Activated CD4-positive, CD25-positive, alpha-beta regulatory T cell (primary cell): ENCODE results near the gene MARCHF2.

Experiments
- DNase-seq, 4 experiments: peaks; one replicate each; lab custom pipeline; 2025; lab: John Stamatoyannopoulos, UW

The MARCHF2 gene

DNA sequence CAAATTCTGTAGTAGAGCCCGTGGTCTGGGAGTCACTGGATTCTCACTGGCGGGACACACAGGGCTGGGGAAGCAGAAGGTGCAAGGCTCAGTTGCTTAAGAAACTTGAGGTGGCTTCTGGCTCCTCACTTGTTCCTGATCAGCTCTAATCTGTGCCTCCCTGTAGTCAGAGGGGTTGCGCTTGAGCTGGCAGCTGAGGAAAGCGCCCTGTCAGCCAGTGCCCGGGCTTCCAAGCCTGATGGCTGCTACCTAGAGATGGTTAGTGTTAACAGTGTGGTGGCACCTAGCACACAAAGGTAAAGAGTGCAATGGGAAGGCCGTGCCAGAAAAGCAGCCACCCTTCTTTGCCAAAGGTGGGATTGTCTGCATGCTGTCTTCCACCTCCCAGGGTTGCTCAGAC is 40.5 kb downstream of the MARCHF2 start:
- DNase-seq = no peak

DNA sequence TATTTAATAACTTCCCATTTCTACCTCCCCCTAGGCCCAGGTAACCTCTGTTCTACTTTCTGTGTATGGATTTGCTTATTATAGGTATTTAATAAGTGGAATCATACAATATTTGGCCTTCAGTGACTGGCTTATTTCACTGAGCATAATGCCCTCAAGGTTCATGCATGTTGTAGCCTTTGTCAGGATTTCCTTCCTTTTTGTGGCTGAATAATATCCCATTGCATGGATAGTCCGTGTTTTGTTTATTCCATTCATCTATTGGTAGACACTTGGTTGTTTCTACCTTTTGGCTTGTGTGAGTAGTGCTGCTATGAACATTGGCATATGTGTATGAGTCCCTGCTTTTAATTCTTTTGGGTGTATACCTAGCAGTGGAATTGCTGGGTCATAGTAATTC is 41.1 kb downstream of the MARCHF2 start:
- no peak for DNase-seq

DNA sequence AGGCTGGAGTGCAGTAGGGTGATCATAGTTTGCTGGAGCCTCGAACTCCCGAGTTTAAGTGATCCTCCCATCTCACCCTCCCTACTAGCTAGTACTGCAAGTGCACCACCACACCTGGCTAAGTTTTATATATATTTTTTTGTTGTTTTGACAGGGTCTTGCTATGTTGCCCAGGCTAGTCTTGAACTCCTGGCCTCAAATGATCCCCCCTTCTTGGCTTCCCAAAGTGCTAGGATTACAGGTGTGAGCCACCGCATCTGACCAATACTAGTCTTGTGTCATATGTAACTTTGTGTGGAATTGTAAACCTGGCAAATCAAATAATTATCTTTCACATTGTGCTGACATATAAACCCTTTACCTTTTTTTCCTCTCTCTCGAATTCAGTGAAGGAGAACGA is 41.9 kb downstream of the MARCHF2 start:
- no peak for DNase-seq

DNA sequence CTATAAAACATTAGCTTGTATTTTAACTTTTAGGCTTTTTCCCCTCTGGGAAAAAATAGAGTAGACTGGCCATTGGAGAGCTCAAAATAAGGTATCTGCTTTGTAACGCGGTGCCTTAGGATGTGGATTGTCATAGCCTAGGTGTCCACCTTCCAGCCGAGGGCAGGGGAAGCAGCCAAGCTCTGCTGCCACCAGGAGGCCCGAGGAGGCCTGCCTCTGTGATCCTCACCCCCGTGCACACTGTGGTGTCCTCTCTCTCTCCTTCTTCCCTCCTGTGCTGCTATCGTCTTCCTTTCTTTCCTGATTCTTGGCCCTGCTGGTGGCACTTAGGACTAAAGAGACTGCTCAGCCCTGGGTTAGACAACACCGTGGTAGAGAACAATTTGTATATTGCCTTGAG is 43.0 kb downstream of the MARCHF2 start:
- no peak for DNase-seq

DNA sequence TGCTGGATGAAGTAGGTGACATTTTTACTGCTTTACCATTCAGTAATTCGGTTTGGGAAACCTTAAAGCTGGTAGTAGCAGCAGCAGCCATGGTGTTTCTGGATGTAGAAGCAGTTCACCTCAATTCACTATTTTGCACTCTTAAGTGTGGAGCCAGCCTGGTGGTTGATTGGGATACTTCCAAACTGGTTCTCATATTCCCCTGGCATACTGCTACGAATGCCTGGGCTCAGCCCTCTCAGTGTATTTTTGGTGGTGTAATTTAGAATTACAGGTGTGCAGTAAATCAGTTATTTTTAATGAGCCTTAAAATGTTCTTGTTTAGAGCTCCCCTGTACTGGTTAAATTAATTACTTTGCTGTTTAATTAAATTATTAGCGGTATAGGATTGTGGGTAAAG is 44.1 kb downstream of the MARCHF2 start:
- DNase-seq = no peak

DNA sequence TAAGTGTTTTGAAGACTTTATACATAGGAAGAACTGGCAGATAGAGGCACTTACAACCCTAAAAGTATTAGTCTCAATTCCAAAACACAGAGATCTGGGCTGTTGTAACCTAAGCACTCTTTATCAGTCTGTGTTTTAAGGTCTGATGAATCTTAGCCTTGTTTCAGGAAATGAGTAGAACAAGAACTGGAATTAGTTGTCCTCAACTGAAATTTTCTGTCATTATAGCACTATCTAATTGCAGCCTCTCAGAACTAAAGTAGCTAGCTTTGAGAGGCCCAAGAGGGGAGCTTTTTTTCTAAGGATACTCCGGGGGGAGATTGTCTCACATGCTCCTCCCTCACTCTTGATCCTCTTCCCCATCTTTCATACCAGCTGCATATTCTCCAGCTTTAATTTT is 44.7 kb downstream of the MARCHF2 start:
- DNase-seq = no peak

DNA sequence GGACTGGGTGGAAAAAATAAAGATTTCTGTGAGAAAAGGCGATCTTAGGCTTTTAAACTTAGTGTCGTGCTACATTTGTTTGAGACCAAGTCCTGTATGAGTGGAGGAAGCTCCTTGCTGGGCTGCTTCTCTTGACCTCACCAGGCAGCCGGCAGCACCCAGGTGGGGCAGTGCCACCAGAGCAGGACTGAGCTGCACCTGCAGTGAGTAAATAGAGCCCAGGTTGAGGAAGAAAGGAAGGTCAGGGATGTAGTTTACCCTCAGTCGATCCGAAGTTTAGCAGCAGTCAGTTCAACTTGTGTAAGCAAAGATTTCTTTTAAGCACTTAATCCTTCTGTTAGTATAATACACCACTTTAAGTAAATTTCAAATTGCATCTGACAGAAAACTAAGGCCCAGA is 45.3 kb downstream of the MARCHF2 start:
- DNase-seq = no peak

DNA sequence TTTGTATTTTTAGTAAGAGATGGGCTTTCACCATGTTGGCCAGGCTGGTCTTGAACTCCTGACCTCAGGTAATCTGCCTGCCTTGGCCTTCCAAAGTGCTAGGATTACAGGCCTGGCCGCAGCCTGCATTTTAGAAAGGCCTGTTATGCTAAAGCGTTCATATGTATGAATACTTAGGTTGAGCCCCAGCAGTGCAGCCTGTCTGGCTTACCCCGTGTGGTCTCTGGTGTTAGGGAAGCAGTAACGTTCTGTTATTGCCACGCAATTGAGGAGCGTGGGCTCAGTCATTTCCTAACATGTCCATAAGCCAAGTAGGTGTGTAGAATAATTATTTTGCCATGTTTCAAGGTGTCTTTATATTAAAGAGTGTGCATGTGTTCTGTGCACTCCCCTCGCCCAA is 46.0 kb downstream of the MARCHF2 start:
- DNase-seq = no peak

DNA sequence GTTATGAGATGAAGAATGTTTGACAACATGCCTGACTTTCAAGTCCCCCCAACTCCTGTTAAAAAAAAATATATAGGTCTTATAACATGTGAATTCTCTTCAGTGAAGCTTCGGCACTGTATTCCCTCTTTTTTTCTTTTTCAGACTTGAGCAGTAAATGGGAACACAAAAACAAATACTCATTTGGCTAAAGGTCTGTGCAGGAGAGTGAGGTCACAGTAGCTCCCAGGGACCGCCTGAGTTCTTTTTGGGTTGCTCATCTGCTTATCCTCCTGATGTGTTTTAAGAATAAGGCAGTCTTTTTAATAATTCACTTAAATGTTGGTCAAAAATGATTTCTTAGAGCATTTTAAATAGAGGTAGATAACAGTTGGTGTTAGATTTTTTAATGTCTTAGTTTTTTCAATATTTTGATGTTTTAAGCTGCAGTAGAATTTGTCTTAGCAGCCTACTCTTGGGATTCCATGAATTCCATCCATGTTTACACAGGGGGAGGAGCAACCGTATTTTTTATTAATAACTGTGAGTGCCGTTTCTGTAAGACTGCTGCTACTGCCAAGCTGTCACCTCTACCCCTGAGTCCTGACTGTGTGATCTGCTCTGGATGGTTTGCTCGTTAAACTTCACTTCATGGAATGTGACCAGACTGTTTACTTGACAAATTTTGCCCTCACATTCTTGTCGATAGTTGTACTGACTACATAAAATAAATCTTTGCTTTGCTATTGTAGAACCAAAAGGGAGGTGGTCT is 46.6 kb downstream of the MARCHF2 start:
- no peak for DNase-seq

DNA sequence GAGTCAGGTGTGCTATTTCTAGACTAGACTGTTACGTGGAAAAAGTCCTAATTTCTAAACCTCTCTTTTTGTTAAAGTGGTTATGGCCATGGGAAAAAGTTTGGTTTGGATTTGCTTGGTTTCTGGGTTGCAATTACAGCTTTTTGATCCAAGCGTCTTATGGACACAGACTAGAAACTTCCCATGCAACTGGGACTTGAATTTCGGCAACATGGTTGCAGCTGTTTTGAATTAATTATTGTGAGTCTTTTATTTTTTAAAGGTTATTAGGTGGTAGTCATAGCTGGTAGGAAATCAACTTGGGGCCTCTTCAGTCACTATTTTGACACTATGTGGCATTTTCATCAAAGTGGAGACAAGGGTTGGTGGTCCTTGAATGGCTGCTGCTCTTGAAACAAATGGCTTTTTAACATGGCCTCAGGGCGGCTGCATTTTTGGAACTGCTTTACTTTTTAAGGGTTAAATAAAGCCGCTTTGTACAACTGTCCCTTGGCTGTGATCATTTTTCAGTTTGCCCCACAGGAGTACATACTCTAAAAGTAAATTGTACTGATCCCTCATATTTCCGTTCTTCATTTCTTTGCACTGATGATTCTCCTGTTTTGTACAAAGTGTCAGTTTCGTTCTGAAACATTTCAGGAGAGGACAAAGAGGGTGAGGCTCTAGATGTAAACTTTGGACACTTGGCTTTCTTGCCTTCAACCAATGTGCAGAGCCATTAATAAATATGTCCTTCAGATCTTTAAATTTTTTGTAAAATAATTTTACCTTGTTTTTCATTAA is 47.6 kb downstream of the MARCHF2 start:
- no peak for DNase-seq

DNA sequence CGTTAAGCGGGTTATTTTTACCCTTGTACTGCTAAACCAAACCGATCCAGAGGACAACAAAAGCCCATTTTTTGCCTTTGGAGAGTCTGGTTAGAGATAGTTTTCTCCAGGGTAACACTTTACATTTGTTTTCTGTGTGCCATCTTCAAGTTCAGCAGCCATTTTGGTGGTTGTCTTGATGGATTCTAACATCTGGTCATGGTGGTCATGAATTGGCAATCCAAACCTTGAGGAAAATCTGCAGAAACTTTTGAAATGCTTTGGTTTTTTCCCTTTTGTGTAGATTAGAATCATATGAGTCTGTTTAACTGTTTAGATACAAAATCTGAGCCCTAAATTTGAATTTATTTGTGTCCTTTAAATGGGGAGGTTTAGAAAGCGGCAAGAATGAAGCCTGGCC is 48.3 kb downstream of the MARCHF2 start:
- no peak for DNase-seq

DNA sequence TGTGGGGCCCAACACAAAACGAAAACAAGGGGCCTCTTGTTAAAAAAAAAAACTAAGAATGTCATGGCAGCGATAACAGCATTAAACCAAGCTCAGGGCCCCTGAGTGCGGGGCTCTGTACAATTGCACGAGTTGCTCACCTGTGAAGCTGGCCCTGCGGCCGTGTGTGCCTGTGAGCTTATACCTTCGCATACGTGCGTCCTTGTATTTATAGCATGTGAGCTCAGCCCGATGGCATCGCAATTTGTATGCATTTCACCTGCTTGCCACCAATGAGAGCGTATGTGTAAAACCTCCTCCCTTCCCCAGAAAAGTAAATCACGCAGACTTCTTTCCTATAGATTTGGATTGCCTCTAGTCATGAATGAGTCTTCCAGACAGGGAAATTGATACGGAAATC is 48.8 kb downstream of the MARCHF2 start:
- DNase-seq = no peak

DNA sequence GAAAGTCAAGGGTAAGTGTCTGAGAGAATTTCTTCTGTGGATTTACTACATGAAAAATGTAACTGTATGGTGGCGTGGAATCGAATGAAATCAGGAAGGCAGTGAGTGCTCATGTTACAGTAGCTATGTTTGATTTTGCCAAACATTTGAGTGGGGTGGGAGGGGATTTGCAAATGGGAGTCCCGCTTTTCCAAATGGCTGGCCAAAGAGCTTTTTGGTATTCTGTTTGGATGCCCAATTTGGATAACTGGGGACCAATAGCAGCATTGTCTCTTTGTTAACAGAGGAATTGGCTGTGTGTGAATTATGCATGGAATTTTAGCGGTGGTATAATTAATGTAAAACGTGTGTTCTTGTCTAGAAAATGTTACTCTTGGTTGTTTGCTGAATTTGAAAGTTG is 49.5 kb downstream of the MARCHF2 start:
- DNase-seq = no peak

DNA sequence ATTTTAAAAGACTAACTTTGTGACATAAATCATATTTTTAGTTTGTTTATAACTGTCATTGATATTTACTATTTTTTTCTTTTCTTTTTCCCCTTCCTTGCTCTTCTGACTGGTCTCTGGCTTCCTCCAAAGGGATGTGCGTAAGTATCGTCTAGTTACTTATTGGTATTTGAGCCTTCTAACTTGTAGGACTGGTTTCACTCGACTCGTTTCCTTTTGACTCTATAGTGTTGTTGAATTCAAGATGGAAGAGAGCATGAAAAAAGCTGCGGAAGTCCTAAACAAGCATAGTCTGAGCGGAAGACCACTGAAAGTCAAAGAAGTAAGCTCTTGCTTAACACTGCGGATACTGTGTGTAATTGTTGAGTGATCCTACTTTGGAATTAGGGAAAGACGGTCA is 50.3 kb downstream of the MARCHF2 start:
- no peak for DNase-seq

DNA sequence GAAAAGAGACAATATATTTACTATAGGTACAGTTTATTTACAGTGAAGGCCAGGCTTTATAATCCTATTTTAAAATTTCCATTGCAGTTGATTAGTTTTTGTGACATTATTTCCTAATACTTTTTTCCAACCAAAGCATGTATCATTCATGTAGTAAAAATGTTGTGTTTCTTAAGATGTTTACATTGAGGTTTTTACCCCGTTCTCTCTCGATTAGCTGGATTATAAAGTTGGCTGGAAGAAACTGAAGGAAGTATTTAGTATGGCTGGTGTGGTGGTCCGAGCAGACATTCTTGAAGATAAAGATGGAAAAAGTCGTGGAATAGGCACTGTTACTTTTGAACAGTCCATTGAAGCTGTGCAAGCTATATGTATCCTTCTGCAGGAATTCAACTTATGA is 52.9 kb downstream of the MARCHF2 start:
- no peak for DNase-seq

DNA sequence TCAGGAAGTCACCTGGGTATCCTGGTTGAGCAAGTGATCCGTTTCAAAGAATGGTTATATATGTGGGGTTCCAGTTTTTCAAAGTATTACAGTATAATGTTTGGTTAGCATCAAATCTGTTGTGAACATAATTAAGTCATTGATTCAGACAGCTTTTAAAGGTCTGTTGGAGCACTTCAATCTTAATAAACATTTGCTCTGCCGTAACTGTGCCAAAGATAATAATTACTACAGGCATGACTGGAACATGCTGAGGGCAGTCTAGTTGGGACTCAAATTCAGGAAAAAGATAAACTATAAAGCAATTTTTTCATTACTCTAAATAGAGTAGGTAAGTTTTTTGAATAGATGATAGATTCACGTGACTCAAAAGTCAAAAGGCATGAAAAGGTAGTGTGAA is 55.0 kb downstream of the MARCHF2 start:
- no peak for DNase-seq

DNA sequence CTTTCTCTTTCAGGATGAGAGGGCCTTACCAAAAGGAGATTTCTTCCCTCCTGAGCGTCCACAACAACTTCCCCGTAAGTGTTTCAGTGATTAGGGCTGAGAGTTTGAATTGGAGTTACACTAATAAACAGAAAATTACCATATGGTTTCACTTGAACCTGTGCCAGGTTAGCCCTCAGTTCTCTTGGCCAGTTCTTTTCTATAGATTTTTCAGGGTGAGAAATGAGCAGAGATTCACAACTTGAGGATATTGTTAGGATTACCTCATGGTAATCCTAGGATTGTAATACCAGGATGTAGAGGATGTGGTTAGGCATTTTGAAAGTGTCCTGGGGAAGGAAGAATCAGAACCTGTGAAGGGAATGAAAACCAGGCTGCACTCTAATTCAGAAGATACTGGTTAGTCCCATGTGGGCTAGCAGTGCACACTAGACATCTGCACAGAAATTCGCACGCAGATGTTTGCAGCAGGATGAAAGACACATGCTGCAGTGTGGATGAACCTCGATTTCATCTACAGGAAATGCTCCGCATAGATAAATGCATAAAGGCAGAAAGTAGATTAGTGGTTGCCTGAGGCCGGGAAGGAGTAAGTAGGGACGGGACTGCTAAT is 55.8 kb downstream of the MARCHF2 start:
- no peak for DNase-seq

DNA sequence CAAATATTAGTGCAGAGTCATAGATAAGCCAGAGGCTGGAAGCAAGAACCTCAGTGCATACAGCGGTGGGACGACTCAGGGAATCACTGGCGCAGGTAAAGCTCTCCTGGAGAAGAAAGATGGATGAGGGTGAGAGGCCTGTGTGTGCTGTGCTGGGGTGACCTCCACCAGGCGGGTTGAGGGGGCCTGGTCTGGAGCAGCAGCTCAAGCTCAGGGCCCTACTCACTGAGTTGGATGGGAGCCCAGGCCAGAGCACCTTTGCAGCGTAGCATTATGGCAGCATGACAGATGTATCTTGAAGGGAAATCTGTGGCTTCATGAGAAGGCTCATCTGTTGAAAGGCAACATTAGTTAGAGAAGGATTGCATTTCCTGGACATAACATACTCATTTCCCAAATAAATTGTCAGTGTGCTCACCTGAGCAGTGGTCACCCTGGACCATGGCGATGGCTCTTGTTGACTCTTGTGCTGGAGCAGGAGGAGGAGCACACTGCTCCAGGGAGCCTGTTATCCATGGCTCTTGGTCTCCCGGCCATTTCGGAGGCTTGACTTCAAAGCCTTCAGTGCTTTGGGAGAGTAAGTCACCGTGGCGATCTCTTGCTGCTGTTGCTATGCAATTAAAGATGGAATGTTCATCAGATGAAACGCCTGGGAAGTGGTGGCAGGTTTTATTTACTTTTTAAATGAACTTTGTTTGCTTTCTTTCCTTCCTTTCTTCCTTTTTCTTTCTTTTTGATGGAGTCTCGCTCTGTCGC is 56.7 kb downstream of the MARCHF2 start:
- no peak for DNase-seq

DNA sequence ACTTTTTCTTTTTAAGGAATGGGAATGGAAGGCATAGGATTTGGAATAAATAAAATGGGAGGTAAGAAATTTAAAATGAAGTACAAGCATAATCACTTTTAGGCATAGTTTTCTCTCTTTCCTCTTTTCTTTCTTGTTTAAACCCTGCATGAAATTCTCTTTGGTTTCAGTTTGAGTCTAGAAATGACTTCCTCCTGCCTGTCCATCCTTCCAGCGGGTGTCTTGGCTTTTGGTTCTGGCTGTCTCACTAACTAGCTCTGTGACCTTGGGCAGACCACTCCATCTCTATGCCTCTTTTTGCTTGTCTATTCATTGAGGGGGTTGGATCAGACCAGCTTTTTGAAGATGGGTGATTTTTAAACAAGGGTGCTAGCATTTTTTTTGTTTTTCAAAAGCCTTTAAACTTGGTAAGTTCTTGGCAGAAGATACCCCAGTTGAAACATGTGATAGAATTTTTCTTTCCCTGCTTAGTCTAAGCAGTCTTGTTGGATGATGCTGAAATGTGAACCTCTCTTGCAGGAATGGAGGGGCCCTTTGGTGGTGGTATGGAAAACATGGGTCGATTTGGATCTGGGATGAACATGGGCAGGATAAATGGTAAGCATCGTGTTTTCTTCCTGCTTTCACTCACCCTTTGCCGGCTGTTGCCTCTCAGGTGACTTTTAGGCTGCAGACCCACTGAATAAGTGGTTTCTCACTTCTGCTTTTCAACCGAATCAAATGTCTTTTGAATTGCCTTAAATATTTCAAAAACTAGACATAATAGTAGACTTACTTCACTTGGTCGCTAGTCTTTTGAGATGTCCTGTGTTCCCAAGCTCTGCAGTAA is 60.8 kb downstream of the MARCHF2 start:
- no peak for DNase-seq

DNA sequence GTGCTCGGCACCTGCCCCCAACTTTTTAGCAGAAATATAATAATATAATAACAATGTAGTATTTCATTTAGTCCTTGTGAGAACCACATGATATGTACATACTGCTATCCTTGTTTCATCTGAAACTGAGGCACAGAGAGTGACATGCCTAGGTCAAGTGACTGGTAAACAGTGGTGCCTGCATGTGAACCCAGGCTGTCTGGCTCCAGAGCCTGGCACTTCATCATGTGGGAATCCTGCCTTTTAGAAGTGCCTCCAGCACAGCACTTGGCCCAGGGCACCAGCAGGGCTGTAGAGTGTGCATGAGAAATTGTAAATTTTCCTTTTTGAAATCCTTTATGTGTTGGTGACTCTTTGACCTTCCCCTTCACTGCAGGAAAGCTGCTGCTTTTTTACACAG is 61.9 kb downstream of the MARCHF2 start:
- no peak for DNase-seq

DNA sequence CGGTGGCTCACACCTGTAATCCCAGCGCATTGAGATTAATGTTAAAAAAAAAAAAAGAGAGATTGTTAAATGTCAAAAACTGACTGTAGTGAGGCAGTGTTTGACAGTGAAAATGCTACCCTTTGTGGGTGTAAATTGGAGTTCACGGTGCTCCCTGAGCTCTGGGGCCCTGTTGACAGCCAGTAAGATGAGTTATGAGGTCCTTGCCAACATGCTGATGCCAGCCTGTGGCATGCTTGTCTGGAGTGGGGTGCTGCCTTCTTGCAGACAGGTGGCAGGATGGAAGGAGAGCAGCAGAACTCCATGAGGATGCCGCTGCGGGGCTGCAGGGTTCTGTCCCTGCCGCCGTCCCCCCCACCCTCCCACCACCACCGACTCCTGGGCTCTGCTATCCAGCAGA is 63.4 kb downstream of the MARCHF2 start:
- DNase-seq = no peak

DNA sequence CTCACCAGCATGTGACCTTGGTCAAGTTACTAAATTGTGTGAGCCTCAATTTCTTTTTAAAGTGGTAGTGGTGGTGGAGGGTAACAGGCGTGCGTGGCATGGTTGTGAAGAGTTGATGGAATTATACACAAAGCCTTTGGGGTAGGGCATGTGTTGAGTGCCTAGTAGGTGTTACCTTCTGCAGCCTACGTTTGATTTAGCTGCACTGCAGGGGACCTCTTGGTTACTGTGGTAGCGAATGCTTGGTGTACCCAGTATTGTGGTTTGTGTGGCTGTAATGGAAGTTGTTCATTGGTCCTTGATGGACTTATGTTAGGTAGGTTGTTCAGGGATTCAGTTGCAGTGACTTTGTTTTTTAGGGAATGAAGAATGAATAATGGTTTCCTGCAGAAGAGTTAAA is 64.8 kb downstream of the MARCHF2 start:
- DNase-seq = no peak
